GM21576 (cell line): ENCODE data around the gene MAGED1.

Experiments used
- ATAC-seq: cut with Tn5 transposase; IDR thresholded peaks from one replicate; pipeline ENCODE4 v1.9.1; 2021; ENCODE audit warnings: mild to moderate bottlenecking, moderate library complexity; ENCODE audit not compliant: unreplicated experiment

MAGED1 gene, protein sequence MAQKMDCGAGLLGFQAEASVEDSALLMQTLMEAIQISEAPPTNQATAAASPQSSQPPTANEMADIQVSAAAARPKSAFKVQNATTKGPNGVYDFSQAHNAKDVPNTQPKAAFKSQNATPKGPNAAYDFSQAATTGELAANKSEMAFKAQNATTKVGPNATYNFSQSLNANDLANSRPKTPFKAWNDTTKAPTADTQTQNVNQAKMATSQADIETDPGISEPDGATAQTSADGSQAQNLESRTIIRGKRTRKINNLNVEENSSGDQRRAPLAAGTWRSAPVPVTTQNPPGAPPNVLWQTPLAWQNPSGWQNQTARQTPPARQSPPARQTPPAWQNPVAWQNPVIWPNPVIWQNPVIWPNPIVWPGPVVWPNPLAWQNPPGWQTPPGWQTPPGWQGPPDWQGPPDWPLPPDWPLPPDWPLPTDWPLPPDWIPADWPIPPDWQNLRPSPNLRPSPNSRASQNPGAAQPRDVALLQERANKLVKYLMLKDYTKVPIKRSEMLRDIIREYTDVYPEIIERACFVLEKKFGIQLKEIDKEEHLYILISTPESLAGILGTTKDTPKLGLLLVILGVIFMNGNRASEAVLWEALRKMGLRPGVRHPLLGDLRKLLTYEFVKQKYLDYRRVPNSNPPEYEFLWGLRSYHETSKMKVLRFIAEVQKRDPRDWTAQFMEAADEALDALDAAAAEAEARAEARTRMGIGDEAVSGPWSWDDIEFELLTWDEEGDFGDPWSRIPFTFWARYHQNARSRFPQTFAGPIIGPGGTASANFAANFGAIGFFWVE

DNA sequence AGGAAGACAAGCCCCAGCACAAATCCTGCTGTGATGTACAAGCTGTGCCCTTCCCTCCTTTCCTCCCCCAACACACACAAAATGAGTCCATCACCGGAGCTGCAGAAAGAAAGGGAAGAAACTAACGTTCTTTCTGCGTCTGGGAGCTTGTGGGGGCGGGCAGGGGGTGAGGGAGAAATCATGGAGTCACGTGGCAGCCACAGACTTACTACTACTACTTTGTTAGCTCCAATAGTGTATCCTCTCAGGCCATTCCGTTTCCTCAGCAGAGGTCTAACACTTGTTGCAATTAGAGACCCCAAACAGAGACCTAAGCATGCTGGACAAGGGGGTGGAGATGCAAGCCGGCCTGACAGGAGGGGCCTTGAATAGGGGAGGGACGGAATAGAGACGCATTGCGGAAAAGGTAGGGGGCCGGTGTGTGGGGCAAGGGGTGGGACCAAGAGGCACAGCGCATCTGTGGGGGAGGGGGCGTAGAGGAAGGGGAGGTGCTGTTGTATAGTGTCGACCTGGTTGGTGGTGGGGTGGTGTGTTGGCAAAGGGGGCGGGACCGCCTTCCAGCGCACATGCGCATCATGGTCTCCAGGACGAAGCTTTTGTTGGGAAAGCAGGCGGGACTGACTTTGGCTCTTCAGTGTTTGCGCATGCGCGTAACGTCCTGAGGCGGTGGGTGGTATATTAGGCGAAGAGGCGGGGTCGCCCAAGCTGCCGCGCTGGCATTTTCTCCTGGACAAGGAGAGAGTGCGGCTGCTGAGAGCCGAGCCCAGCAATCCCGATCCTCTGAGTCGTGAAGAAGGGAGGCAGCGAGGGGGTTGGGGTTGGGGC, at the start of gene MAGED1:
TSS of gene MAGED1 (plus strand) at position 703 of the 825 bp plus-strand sequence. CDS start 682 bp downstream, outside the sequence.
- peak; percentile 61 for ATAC-seq

DNA sequence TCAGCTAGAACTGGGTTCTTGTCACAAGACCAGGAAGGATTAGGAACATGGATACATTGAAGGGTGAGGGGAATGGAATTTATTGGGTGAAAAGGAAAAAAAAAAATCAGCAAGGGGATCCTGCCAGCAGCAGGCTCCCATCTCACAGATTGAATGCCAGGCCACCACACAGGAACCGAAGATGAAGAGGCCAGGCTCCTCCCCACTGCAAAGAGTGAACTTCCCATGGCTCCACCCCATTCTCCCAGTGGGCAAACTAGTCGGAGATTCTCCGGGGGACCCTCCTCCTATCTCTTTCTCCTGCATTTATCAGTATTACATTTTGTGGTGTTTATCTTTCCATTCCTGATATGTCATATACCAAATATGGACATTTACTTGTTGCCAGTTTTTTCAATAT, 46.0 kb upstream of the MAGED1 start:
- no peak for ATAC-seq

DNA sequence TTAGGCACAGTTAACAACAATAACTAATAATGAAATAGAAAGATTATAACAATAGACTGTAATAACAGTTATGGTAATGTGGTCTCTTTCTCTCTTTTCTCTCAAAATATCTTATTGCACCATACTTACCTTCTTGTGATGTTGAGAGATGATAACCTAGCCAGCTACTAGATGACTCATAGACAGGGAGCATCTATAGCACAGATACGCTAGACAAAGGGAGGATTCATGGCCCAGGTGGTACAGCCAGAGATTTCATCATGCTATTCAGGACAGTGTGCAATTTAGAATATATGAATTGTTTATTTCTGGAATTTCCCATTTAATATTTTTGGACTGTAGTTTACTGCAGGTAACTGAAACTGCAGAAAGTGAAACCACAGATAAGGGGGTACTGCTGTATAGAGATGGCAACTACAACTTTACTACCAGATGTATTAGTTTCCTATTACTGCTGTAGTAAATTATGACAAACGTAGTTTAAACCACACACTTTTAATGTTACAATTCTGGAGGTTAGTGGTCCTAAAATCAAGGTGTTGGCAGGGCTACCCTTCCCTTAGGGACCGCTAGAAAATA, 41.8 kb upstream of the MAGED1 start:
- ATAC-seq: no peak

DNA sequence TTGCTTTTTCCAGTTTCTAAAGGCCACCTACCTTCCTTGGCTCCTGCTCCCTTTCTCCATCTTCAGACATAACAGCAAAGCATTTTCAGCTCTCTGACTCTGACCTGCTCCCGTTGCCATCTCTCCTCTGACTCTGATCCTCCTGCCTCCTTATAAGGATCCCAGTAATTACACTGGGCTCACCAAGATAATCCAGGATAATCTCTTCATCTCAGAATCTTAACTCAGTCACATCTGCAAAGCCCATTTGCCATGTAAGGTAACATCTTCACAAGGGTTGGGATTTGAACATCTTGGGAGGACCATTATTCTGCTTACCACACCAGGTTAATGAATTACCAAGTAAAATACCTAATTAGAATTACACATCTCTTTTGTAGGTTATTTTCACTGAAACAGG, 41.3 kb upstream of the MAGED1 start:
- ATAC-seq: no peak

DNA sequence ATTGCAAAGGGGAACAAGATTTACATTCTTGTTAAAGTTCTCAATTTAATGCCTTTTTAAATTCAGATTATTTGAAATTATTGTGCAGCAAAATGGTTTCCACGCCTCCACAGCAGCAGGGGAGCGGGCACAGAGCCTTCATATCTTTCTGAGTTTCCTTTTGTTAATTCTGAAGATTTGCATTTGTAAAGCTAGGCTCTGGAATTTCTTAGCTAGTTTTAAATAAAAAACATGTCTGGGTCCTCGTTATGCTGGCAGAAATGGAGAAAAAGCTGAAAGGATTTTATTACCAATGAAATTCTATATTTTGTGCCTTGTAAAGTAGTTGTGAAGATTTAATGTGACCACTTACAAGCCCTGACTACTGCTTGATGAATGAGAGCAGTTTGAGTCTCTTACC, 40.8 kb upstream of the MAGED1 start:
- ATAC-seq: no peak

DNA sequence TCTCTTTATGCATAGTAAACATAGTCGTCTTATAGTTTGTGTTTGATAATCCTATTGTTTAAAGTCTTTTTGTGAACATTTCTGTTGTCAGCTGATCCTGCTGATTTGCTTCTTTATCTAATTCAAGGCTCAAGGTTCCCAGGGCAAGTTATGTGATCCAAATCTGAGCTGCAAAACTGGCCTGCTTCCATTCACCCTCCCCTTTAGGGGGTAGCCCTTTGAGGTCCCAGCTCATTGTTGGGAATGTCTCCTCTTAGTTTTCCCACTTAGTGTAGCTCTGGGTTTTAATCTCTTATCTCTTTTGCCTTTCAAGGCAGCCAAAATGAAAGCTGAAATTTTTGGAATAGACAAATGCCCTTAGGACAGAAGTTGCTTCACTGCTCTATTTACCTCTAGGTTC, 40.2 kb upstream of the MAGED1 start:
- no peak for ATAC-seq

DNA sequence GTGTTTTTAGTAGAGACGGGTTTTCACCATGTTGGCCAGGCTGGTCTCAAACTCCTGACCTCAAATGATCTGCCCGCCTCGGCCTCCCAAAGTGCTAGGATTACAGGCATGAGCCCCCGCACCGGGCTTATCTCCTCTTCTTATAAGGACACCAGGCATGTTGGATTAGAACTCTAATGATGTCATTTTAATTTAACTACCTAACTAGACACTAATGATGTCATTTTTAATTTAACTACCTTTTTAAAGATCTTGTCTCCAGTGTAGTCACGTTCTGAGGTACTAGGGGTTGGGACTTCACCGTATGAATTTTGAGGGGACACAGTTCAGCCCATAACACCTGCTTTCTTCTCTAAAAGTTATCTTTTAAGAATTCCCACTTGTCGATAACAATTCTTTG, 37.7 kb upstream of the MAGED1 start:
- ATAC-seq: no peak

DNA sequence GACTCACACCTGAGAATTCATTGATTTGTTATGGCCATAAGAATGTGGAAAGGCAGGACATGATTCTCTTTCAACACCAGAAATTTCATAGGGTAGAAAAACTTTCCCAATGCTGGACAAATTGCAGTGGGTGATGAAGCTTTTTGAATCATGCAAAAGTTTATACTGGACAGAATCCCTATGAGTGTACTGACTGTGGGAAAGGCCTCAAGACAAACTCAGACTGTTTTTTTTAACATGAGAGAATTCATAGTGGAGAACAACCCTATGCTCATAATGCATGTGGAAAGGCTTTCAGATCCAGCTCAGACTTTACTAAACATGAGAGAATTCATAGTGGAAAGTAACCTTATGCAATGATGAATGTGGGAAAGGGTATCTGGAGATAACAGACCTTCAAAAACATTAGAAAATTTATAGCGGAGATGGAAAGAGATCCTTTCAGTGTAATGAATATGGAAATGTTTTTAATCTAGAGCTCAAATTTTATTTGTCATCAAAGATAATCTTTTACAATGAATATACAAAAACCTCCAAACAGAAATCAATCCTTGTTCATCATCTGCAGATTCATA, 36.2 kb upstream of the MAGED1 start:
- ATAC-seq: no peak

DNA sequence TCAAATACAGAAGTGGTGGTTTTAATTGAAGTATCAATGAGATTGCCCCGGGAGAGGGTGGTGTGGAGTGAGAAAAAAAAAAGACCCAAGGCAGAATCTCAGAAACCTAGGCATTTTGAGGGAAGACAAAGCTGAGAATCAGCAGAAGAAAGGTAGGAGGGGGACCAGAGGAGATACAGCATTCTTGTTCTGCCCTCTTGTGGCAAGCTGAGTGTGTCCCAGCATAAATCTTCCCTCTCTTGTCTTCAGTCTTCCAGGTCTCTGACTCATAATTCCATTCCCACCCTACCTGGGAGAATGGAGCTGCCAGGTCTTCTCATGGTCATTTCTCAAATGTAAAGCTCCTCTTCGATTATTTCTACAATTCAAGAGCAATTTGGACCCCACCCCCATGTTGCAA, 32.7 kb upstream of the MAGED1 start:
- no peak for ATAC-seq

DNA sequence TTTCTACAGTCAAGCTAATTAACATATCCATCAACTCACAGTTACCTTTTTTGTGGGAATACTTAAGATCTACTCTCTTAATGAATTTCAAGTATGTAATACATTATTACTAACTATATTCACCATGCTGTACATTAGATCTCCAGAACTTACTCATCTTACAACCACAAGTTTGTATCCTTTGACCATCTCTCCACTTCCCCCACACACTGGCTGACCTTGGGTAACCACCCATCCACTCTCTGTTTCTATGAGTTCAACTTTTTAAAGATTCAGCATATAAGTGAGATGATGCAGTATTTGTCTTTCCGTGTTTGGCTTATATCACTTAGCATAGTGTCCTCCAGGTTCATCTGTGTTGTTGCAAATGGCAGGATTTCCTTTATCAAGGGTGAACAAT, 30.5 kb upstream of the MAGED1 start:
- no peak for ATAC-seq

DNA sequence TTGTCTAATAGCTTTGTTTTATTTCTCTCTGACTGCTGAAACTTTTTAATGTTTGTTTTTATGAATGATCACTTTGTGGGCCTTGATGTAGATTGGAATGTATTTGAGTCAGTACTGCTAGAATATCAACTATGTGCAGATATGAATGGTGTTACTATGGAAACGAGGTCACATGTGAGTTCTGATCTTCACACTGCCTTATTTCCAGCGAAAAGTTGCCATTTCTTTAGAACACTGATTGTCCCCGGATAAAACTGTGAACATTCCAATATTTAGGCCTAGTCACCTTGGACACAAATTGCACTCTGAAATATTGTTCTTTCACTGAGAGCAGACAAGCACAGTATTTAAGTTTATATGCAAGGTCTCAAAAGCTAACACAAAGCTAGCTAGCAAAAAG, 27.2 kb upstream of the MAGED1 start:
- no peak for ATAC-seq

DNA sequence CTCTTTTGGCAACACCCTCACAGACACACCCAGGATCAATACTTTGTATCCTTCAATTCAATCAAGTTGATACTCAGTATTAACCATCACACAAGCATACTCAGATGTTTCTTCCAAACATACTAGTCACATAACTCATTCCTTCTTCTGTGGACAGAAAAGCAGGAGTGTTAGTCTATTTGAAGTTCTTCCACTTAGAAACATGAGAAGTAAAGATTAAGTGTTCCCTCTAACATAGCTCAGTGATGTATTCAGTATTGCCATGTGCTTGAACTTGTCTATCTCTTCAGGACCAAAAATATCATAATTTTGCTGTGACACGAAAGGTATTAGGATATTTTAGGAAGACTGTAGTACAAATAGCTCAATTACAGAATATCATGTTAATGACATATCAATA, 25.8 kb upstream of the MAGED1 start:
- no peak for ATAC-seq

DNA sequence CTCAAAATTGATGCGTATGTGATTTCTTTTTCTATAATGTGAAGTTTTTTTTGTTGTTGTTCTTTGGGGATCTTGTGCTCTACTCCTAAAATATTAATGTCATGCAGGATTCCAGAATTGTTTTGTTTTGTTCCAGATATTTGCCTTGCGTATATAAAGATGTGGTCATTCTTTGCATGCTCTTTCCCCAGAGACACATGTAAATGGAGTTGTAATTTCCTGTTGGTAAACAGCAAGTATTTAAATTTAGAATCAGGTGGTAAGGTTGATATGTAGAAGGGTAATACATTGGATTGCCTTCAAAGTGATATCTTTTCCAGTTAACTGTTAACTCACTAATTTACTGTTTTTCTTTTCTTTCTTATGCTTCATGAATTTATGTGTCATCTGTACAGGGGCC, 23.1 kb upstream of the MAGED1 start:
- ATAC-seq: no peak

DNA sequence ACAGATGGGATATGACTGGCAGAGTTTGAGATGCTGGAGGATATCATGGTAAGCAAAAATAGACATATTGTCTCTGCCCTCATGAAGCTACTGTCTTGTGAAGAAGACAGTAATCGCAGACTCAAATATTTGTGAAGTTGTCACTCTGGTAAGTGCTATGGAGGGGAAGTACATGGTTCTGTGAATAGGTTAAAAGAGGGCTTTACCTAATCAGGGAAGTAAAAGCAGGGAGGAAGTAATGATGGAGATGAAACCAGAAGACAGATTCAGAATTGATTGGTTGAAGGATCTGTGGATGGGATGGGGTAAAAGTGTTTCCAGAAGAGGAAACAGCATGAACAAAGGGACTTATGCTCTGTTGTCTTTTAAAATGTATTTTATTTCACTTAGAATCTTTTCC, 19.3 kb upstream of the MAGED1 start:
- no peak for ATAC-seq

DNA sequence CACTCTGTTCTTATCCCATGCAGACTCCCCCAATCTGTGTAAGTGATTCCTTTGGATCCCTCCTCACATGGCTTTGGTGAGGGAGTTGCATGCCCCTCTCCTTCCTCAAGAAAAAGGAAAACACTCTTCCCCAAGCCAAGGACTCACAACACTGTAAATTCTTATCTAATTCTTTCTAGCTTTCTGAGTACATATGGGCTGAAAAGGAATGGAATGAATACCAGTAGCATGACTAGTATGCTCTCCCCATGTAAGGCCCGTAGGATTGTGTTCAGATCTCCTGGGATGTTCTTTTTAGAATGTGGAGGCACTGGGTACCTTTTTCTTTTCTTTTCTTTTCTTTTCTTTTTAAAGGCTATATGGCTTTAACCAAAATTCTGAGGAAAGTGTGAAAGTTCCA, 17.0 kb upstream of the MAGED1 start:
- ATAC-seq: no peak

DNA sequence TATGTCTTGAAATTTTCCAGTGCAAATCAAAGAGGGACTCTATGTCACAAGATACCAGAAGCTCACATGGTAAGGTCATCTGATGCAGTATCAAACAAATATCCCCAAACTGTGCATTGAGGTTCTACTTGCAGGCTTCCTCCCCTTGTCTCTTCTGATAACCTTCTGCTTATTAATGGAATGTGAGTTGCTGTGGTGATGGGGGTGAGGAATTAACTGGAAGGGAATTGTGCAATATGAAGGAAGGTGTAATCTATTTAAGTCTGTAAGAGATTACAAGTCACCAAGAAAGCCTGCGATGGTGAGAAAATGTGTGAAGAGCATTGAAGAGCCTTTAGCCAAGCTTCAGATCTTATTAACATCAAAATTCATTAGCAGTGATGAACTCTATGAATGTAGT, 15.4 kb upstream of the MAGED1 start:
- ATAC-seq: no peak

DNA sequence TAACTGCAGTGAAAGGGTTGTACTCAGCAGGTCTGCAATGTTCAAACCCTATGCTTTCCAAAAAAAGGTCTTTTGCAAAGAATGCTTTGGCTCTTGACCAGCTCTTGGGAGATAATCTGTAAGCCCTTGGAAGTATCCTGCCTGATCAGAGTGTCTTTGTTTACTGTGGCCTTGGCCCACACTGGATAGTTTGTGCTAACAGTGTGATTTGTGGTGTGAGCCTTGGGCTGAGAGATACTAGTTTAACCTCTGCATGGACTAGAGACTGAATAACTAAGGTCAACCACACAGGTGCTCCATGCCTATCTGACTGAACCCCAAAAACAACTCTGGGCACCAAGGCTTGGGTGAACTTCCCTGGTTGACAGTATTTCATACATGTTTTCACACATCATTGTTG, 3.6 kb upstream of the MAGED1 start:
- no peak for ATAC-seq

DNA sequence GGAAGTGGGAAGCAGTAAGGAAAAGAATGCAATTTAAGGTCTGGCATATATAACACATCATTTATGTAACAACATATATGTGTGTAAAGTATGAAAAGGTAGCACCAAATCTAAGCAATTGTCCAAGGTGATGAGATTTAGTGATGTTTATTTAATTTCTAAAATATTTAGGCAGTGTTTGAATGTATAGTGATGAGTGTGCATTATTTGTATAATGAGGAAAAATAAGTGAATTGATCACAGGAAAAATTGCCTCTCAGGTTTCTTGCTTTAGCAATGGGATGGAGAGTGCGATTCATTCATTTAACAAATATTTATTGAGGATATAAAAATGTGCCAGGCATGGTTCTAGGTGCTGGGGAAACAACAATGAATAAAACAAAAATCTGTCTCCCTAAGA, 2.2 kb upstream of the MAGED1 start:
- ATAC-seq: no peak

DNA sequence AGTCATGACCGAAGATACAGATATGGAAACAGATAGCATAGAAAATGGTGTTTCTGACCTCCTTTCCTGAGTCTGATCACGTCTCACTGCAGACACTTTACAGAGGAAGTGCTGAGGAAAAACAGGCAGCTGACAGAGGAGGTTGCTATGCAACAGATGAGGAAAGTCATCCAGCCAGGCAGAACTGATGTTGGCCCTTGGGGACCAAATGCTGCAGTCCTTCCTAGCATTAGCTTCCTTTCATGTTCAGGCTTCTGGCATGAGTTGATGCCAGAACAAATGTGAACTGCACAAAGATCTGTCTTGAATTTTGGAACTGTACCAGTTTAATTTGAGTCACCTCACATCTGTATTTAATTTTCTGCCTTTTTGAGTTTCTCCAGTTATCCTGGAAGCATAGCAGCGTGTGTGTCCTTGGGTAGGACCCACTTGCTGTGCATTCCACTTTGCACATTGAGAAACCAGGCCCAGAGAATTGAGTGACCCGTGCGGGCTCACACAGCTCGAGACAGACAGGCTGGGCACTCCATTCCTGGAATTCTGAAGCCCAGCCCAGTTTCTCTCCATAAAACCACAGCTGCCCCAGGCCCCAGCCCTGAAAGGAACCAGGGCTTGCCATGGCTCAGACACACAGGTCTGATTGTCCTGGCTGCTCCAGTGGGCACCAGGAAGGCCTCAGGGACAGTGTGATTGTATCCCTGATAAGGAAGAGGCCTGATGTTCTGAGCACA, 1.4 kb upstream of the MAGED1 start:
- peak; percentile 35 for ATAC-seq
